GM10248 (cell line): ENCODE data around the gene NEXN.

ENCODE experiments used
- CTCF ChIA-PET: fragments of 300-600 bp; sonication (Branson Sonifier 250); formaldehyde crosslinking; extraction: SDS; loops from one replicate; lab custom pipeline; 2021; ENCODE audit warnings: antibody characterized with exemption; lab: Yijun Ruan, JAX
- POLR2A ChIA-PET: fragments of 350-650 bp; sonication (Branson Sonifier 250); formaldehyde crosslinking; extraction: SDS; loops from one replicate; lab custom pipeline; 2020; ENCODE audit warnings: antibody characterized with exemption; lab: Yijun Ruan, JAX
- DNase-seq: peaks from one replicate; pipeline ENCODE4 v3.0.0; 2012; ENCODE audit errors: extremely low spot score
- TF ChIP-seq, protein P1 (sequence below): IDR thresholded peaks from 2 replicates; pipeline ENCODE4 v1.5.1; 2012; ENCODE audit warnings: mild to moderate bottlenecking, low read depth; ENCODE audit errors: extremely low read depth, missing control alignments, control extremely low read depth

The NEXN gene

DNA sequence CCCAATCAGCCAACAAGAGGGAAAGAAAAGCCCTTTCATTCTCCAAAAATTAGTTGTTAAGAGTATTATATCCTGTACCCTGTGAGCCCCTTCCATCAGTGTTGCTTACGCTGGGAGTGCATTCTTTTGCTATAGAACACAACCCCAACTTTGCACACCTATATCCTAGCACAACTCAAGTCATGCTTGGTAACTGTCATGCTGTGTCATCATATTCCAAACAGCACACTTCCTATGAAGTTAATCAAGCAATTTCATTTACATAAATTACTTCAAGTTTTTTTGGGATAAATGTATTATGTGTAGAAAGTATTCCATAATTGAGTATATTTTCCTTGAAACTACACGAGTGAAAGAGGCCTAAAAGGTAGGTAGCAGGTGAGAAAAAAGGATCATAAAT, 70.4 kb downstream of the NEXN start:
- DNase-seq, result no peak
- TF ChIP-seq, protein P1, sequence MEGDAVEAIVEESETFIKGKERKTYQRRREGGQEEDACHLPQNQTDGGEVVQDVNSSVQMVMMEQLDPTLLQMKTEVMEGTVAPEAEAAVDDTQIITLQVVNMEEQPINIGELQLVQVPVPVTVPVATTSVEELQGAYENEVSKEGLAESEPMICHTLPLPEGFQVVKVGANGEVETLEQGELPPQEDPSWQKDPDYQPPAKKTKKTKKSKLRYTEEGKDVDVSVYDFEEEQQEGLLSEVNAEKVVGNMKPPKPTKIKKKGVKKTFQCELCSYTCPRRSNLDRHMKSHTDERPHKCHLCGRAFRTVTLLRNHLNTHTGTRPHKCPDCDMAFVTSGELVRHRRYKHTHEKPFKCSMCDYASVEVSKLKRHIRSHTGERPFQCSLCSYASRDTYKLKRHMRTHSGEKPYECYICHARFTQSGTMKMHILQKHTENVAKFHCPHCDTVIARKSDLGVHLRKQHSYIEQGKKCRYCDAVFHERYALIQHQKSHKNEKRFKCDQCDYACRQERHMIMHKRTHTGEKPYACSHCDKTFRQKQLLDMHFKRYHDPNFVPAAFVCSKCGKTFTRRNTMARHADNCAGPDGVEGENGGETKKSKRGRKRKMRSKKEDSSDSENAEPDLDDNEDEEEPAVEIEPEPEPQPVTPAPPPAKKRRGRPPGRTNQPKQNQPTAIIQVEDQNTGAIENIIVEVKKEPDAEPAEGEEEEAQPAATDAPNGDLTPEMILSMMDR, result no peak
- ChIA-PET POLR2A (interaction anchor here (1.4 kb wide), 1 partner anchor 12 kb away, joined by 3 read pairs; no protein-coding TSS in a partner anchor), CTCF (no interaction called here)

DNA sequence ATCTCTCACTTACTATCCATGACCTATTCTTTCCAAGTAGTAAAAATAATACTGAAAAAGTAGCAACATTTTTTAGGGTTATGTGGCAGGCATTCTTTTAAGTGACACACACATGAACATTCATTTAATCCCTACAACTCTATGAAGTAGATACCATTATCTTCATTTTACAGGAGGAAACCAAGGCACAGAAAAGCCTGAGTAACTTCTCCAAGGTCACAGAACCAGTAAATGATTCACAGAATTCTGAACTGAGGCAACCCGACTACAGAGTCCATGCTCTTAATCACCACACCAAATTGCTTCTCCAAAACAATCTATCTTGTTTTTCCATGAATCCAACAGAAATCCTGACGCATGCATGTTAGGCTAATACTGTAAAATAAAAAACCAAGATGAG, 73.0 kb downstream of the NEXN start:
- no peak for DNase-seq
- ChIA-PET POLR2A (no interaction called here), CTCF (interaction anchor here (1.5 to 1.6 kb wide), 2 partner anchors 10 to 13 kb away, joined by 3 to 4 read pairs; no protein-coding TSS in a partner anchor)
- TF ChIP-seq, protein P1, result no peak

DNA sequence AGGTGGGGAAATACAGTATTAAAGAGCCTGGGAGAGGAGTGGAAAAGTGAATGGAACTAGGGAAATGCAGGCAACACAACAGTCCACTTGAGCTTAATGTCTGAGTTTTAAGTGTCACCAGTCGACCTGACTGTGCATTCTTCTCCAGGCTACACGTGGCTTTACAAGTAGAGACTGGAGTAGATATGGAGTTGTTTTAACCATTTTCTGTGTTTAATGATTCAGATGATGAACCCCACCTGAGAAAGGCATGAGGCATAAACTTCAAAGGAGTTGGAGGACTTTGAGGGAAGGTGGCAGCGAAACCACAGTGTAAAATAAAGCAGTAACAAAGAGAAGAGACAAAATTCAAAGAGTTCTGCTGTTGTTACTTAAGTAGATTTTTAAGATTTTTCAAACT, 77.9 kb downstream of the NEXN start:
- CTCF ChIA-PET, result interaction anchor here (1.8 to 4.6 kb wide), 3 partner anchors 11 to 149 kb away, joined by 4 to 26 read pairs (median 9); partner anchors contain the start of gene FUBP1
- POLR2A ChIA-PET, result interaction anchor here (2.3 kb wide), 1 partner anchor 12 kb away, joined by 9 read pairs; the partner anchor contains the start of gene FUBP1

DNA sequence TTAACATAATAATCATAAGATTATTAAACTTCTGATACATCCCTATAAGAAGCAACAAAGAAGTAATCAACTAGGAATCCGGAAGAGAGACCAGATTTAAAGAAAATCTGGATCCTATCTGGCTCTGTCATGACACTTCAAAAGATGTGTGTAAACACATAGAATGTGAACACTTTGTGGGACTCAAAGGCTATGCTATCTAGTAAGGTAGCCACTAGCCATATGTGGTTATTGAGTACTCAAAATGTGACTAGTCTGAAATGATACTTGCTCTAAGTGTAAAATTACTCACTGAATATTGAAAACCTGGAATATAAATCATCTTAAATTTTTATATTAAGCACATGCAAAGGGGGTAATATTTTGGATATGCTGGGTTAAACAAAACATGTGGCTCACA, 81.8 kb downstream of the NEXN start:
- no peak for DNase-seq
- POLR2A ChIA-PET, result interaction anchor here (0.5 to 1.0 kb wide), 3 partner anchors 11 to 201 kb away, joined by 3 read pairs; no protein-coding TSS in a partner anchor
- CTCF ChIA-PET, result no interaction called here
- TF ChIP-seq, protein P1, result no peak

More for the DNA sequence above, 77.9 kb downstream of the NEXN start:
- TF ChIP-seq, protein P1, result no peak
- DNase-seq, result no peak

DNA sequence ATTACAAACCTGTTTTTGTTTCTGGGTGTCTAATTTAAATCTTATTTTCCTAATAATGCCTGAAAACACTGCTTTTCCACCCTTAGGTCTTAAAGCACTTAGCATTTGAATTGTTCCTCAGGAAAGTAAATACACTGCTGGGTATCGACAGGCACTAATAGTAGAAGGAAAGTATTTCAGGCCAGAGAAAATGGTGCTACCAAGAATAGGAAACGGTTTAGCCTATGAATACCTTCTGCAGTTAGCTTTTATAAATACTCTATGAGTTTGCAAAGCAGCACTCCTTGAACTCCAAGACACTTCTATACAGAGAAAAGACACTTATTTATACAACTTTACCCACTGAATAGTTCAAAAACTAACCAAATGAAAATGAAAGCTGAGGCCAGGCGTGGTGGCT, 83.7 kb downstream of the NEXN start:
- ChIA-PET CTCF (interaction anchor here (2.4 kb wide), 1 partner anchor 16 kb away, joined by 7 read pairs; no protein-coding TSS in a partner anchor), POLR2A (interaction anchor here (1.9 kb wide), 1 partner anchor 32 kb away, joined by 6 read pairs; the partner anchor contains the start of gene DNAJB4)
- DNase-seq, result no peak
- TF ChIP-seq, protein P1, result no peak

DNA sequence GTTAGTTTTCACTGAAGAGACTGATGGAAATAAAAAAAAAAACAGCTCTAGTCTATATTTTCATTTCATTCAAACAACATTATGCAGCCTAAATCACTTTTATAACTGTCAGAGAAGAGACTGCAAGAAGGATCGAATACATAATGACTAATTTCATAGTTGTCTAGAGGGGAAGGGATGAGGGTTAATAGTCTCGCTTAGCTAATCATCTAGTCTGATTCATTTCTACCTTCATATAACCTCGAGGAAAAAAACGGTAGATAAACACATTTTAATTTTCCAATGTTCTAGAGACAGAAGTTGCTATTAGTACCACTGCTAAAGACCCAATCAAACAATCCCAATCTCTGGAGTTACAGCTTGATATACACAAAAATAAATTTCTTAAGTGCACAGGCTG, 87.0 kb downstream of the NEXN start:
- no peak for DNase-seq
- POLR2A ChIA-PET, result interaction anchor here (0.9 to 1.3 kb wide), 2 partner anchors 16 to 29 kb away, joined by 3 to 12 read pairs; partner anchors contain the start of gene DNAJB4
- CTCF ChIA-PET, result interaction anchor here (1.1 to 8.2 kb wide), 2 partner anchors 24 to 139 kb away, joined by 3 to 117 read pairs; partner anchors contain the start of gene DNAJB4
- TF ChIP-seq, protein P1, result no peak
